GM19239 (cell line): ENCODE data around the gene PYGO2.
A peak's percentile ranks its signal among the peaks of the same experiment; 100 is the strongest.

ENCODE experiments used
- DNase-seq: peaks from one replicate; pipeline ENCODE4 v3.0.0; 2011; ENCODE audit warnings: low spot score; ENCODE audit not compliant: insufficient read length
- FAIRE-seq: peaks from 2 replicates; lab custom pipeline; 2011; peaks lifted over from hg19 to GRCh38; lab: Jason Lieb, UNC

Gene PYGO2

GRCh38 chr1:154961207-154962155, at the start of gene PYGO2:
Gene PYGO2, minus strand, starts transcription at chr1:154961782. Its CDS starts 206 bp downstream, at chr1:154961576.
- DNase-seq (peak; percentile 84), FAIRE-seq (no peak)

GRCh38 chr1:155011004-155011416, 49.4 kb upstream of the PYGO2 start:
- FAIRE-seq = no peak
- DNase-seq = no peak

DNA sequence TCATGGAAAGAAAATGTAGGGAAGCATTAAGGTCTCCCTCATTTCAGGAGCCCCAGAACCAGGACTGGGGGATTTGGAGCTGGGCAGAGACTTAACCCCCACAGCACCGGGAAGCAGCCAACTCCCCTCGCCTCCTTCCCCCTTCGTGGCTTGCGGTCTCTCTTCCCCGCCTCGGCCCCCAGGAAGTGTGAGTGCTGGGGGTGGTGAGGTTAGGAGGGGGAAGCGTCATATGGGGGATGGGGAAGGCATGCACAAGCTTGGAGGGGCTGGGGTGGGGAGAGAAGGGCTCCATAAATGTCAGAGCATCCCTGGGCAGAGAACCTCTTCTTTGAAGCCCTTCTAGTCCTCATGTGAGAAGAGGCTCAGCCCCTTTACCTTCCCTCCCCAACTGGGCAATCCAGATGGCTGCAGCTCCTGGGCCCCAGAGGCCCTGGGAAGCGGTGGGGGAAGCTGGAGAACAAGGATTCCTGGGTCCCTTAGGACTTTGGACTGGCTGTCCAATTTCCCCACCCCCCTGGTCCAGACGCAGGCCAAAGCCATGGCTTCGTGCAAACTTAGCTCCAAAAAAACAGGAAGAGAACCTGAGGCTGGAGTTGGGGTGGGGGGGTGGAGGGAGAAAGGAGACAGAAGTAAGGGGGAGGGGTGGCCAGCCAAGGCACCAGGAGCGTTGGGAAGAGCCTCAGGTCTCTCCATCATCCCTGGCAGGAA, 48.8 kb upstream of the PYGO2 start:
- DNase-seq = no peak
- no peak for FAIRE-seq

DNA sequence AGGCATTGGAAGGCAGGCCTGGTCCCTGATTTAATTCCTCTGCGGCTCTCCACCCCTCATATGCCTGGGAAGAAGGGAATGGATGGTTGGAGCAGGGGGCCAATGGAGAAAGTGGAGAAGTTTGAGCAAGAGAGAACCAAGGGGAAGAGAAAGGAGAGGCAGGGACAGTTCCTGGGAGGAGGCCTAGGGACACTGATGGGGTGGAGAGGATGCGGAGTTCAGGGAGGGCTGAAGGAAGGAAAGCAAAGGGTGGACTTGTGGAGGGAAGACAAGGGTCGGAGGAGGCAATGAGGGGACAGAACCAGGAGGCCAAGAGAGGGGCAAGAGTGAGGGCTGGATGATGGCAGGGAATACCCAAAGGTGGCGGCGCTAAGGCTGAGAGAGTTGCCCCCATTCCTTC, 48.2 kb upstream of the PYGO2 start:
- FAIRE-seq (no peak), DNase-seq (no peak)

GRCh38 chr1:155009221-155009711, 47.7 kb upstream of the PYGO2 start:
- FAIRE-seq (no peak), DNase-seq (no peak)

- no peak for DNase-seq
These were observed 46.7 kb upstream of the PYGO2 start for GRCh38 chr1:155008015-155008941.

GRCh38 chr1:155007251-155007828, 45.8 kb upstream of the PYGO2 start:
- peak; percentile 33 for FAIRE-seq

More at GRCh38 chr1:155008015-155008941, 46.7 kb upstream of the PYGO2 start:
- FAIRE-seq = no peak

GRCh38 chr1:155006601-155007101, 45.1 kb upstream of the PYGO2 start:
- no peak for DNase-seq
- FAIRE-seq = peak; percentile 92

More at GRCh38 chr1:155007251-155007828, 45.8 kb upstream of the PYGO2 start:
- no peak for DNase-seq

DNA sequence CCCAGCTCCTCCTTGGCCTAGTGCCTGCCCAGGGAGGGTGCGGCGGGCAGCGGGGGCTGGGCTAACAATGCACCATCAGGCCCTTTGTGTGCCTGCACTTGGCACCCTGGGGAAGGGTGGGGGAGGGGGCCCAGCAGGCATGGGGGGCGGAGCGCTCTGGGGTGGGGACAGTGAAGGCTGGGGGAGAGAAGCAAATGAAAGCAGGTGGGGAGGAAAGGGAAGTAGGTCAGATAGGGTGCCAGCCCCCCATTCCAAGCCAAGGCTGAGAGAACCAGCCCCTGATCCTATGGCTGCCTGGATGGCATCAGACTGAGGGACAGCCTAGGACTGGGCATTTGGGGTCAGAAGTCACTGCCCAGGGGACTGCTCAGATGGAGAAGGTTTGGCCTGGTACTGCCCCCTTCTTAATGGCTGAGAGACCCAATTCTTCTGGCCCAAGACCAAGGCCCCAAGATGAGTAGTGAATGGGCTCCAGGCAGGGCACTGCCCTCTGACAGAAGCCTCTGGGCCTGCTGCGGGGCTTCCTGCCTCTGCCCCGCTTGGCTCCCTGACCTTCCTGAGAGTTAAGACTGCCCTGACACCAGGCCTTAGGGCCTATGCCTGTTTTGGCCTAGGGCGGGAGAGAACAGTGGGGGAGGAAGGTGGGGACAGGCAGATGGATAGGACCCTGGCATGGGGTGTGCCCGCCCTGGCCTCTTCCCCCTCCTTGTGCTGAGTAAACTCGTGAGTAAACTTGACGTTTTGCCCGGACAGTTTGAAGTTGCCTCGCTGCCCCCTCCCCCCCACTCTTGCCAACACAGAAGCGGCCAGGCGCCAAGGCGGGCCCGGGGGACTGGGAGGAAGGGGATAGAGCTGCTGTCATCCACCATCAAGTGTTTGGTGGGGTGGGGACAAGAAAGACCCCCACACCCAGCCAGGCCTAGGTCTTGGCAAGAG, 43.8 kb upstream of the PYGO2 start:
- DNase-seq (no peak), FAIRE-seq (no peak)

DNA sequence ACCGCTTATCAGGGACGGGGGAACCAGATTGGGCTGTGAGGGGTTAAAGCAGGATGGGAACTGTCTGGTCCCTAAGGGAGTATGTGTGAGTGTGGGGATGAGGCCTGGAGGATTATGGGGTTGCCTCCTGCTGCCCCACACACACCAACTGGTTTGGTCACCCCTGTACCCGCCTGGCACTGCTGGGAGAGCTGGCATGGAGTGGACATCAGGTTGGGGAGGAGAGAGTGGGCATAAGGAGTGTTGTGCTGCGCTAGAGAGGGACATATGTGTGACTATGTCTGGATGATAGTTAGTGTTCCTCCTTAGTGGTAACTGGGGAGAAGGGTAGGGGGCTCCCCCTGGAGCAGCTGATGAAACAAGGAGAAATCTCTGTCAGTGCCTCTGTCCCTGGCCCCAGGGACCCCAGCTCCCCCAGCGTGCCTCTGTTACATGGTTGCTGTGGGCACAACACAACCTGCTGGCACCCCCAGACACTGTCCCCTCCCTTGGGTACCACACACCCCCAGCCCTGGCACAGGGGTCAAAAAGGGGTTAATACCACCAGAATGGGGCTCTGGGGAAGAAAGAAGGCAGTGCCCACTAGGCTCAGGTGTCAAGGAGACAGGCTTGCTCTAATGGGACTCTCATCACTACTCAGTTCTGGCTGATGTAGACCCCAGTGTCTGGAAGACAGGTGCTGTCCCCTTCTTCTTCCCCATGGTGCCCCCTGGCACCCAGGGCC, 42.9 kb upstream of the PYGO2 start:
- DNase-seq = no peak
- peak; percentile 61 for FAIRE-seq

GRCh38 chr1:155003766-155004351, 42.3 kb upstream of the PYGO2 start:
- DNase-seq = no peak
- FAIRE-seq = peak; percentile 64

GRCh38 chr1:155003227-155003765, 41.7 kb upstream of the PYGO2 start:
- DNase-seq (no peak), FAIRE-seq (no peak)

GRCh38 chr1:155002464-155003226, 41.1 kb upstream of the PYGO2 start, which contains the start of gene ZBTB7B:
Gene ZBTB7B, plus strand, starts transcription at chr1:155002802. Its CDS starts 11,859 bp downstream, at chr1:155014661.
- FAIRE-seq = no peak
- no peak for DNase-seq

DNA sequence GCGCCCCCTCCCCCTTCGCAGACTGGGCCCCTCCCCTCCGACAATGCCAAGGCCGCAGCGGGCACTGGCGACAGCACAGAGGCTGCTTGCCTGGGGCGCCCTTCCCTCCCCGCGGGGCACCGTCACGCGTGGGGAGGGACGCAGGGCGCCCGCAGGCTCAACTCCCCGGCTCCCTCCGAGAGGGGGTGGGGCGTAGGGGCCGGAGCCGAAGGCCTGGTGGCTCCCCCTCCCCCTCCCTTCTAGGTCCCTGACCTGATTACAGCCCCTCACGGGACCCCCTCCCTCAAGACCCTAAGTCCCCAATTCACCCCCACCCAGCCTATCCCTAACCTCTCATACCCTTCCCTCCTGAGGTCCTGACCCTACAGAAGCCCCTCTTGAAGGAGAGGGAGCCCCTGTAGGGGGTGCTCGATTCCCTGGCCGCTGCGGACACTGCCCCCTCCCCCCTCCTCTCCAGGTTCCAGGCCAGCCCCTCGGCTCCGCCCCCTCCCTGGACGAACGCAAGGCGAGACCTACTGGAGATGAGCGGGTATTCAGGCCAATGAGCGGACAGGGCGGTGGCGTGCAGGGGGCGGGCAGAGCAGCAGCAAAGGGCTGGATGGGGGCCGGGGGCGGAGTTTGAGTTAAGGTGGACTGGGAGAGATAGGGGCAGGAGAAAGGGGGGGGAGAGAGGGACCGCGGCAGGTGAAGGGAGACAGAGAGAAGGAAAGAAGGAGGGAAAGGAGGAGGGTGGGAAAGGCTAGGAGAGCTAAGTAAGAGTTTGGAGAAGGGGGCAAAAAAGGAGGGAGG, 40.3 kb upstream of the PYGO2 start:
- peak; percentile 90 for DNase-seq
- FAIRE-seq = peak; percentile 97

DNA sequence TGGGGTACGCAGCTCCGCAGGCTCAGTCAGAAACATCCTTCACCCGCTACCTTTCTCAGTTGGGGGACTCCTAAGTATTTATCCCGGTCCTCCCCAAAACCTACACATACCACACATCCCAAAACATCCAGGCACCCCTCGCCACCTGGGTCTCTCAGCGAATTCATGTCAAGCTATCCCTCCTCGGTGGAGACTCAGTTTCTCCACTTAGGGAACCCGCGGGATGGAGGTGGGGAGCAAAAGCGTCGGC, 39.8 kb upstream of the PYGO2 start:
- FAIRE-seq (no peak), DNase-seq (no peak)
